OCI-LY3 (cell line): Measurements from ENCODE around the gene TSPAN9.

Source experiments
- H2AFZ ChIP-seq: fragments of 200-600, 300-600 bp; shearing (Covaris generic); 2 replicates; pipeline ENCODE4 v1.6.0; 2014; ENCODE audit warnings: antibody characterized with exemption, low read depth, low read length
- H3K27ac ChIP-seq: fragments of 200-600, 300-600 bp; sonication (generic); 2 replicates; pipeline ENCODE4 v1.5.1; 2014; ENCODE audit warnings: mild to moderate bottlenecking, low read length, moderate library complexity, mixed read lengths
- H3K27me3 ChIP-seq: fragments of 200-600, 300-600 bp; sonication (generic); 2 replicates; pipeline ENCODE4 v1.6.1; 2014; ENCODE audit warnings: low read depth, low read length, mixed read lengths
- H3K36me3 ChIP-seq: fragments of 200-600, 300-600 bp; sonication (generic); replicated peaks from 2 replicates; pipeline ENCODE3; 2014; ENCODE audit warnings: low read depth, low read length, mixed read lengths
- H3K4me1 ChIP-seq: fragments of 300-600, 200-600 bp; sonication (generic); 2 replicates; pipeline ENCODE4 v1.6.1; 2014; ENCODE audit warnings: low read length, mixed read lengths
- H3K4me2 ChIP-seq: fragments of 200-600, 300-600 bp; sonication (generic); 2 replicates; pipeline ENCODE4 v1.6.1; 2014; ENCODE audit warnings: low read length, mixed read lengths
- H3K4me3 ChIP-seq: fragments of 300-600, 200-600 bp; sonication (generic); 2 replicates; pipeline ENCODE4 v1.5.1; 2014; ENCODE audit warnings: antibody characterized with exemption, mild to moderate bottlenecking, low read length, moderate library complexity
- H3K79me2 ChIP-seq: fragments of 300-600, 200-600 bp; shearing (Covaris generic); 2 replicates; pipeline ENCODE4 v1.6.1; 2014; ENCODE audit warnings: mild to moderate bottlenecking, low read length, mixed read lengths
- H3K9ac ChIP-seq: fragments of 300-600, 200-600 bp; shearing (Covaris generic); 2 replicates; pipeline ENCODE4 v1.6.0; 2014; ENCODE audit warnings: mild to moderate bottlenecking, low read length, moderate library complexity
- H3K9me3 ChIP-seq: fragments of 200-600, 300-600 bp; shearing (Covaris generic); 2 replicates; pipeline ENCODE4 v1.6.1; 2014; ENCODE audit warnings: low read length, mixed read lengths; ENCODE audit not compliant: insufficient read depth
- H4K20me1 ChIP-seq: fragments of 200-600, 300-600 bp; sonication (generic); 2 replicates; pipeline ENCODE4 v1.6.1; 2016; ENCODE audit warnings: low read length, mixed read lengths; ENCODE audit not compliant: insufficient read depth
- CTCF ChIP-seq: fragments of 200-600, 300-600 bp; sonication (generic); IDR thresholded peaks from 2 replicates; pipeline ENCODE4 v1.5.1; 2014; ENCODE audit warnings: antibody characterized with exemption, low read length, low read depth
- EZH2phosphoT487 ChIP-seq: fragments of 200-600 bp; shearing (Covaris generic); IDR thresholded peaks from 2 replicates; pipeline ENCODE4 v1.6.1; 2018; ENCODE audit warnings: antibody characterized with exemption, mixed run types, low read depth

Gene TSPAN9

DNA sequence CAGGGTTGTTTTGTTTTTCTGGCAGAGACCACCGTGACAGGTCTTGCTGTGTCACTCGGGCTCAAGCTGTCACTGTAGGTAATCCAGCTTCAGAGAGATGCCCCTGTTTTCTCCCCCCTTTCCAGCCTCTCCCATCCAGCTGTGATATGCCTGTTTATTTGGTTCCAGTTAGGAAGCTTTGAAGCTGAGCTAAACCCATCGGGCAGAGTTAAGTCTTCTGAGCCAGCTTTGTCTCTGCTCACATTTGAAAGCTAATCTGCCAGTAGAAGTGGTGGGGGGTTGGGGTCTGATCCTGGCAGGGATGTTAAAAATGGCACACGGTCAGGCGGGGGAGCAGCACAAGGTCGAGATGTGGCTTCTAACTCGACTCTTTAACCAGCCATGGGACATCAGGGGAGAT lies 130.0 kb downstream of the TSPAN9 start:
- peaks cover 3% of the 10 kb centered on the region; the same call in 1 of the 2 replicates for H4K20me1 ChIP-seq
- H3K9ac ChIP-seq, result no peak overlapping the region
- no peaks in the 10 kb centered on the region for H3K79me2 ChIP-seq
- no peak overlapping the region for H3K4me3 ChIP-seq
- H3K4me2 ChIP-seq, result no peak overlapping the region
- no peak overlapping the region for H2AFZ ChIP-seq
- no peaks in the 10 kb centered on the region for H3K9me3 ChIP-seq
- peaks cover 30% of the 10 kb centered on the region for H3K4me1 ChIP-seq
- TF ChIP-seq EZH2phosphoT487, result no peak
- no peak for TF ChIP-seq CTCF
- peaks cover 27% of the 10 kb centered on the region for H3K27me3 ChIP-seq
- H3K36me3 ChIP-seq, result no peaks in the 10 kb centered on the region
- H3K27ac ChIP-seq, result no peak overlapping the region

DNA sequence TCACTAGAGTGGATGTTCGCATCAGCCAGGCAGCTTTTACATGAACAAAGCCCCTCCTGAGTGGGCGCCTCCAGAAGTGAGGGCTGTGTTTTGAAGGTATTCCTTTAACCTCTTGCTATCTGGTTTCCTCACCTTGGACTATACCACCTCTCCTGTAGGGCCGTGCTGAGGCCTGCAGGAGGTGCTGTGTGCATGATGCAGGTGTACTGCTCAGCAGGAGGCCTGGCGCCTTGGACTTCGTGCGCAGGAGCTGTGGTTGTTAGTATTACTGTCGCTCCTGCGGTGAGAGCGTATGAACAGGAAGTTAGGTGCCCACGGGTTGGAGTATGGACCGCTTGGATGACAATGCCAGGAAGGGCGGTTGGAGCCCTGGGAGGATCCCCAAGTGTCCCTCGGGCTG lies 130.7 kb downstream of the TSPAN9 start:
- peak; percentile 51 for TF ChIP-seq CTCF
- TF ChIP-seq EZH2phosphoT487, result no peak

DNA sequence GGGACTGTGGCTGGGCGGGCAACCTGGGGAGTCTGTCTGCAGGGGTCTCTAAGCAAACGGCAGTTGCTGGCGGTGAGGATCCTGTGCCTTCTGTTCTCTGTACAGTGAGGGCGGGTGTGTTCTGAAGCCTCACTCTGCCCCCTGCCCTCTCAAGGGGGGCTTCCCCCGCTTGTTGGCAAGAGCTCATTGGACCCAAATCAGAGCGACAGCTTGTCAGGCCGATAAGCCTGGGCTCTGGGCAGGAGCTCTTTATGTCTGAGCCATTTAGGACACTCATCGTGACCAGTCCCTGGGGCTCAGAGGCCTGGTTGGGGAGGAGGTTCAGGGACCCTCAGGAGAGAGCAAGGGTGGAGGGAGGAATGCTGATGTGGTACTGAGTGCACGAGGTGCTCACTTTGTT lies 136.0 kb downstream of the TSPAN9 start:
- Histone ChIP-seq H2AFZ (no peak overlapping the region), H3K27ac (no peak overlapping the region), H4K20me1 (no peaks in the 10 kb centered on the region), H3K9ac (no peak overlapping the region), H3K27me3 (peaks cover 25% of the 10 kb centered on the region), H3K9me3 (no peaks in the 10 kb centered on the region), H3K4me2 (no peak overlapping the region), H3K4me3 (no peak overlapping the region), H3K4me1 (no peaks in the 10 kb centered on the region), H3K36me3 (no peaks in the 10 kb centered on the region), H3K79me2 (no peaks in the 10 kb centered on the region)
- TF ChIP-seq CTCF, result no peak
- TF ChIP-seq EZH2phosphoT487, result no peak

More for the DNA sequence above, 130.7 kb downstream of the TSPAN9 start:
- peaks cover 3% of the 10 kb centered on the region; the same call in 1 of the 2 replicates for H4K20me1 ChIP-seq
- no peaks in the 10 kb centered on the region for H3K36me3 ChIP-seq
- no peak overlapping the region for H3K27ac ChIP-seq
- no peak overlapping the region for H3K4me2 ChIP-seq
- no peak overlapping the region for H2AFZ ChIP-seq
- H3K9ac ChIP-seq, result no peak overlapping the region
- no peaks in the 10 kb centered on the region for H3K9me3 ChIP-seq
- H3K4me3 ChIP-seq, result no peak overlapping the region
- peaks cover 30% of the 10 kb centered on the region for H3K4me1 ChIP-seq
- H3K27me3 ChIP-seq, result peaks cover 27% of the 10 kb centered on the region
- no peaks in the 10 kb centered on the region for H3K79me2 ChIP-seq

DNA sequence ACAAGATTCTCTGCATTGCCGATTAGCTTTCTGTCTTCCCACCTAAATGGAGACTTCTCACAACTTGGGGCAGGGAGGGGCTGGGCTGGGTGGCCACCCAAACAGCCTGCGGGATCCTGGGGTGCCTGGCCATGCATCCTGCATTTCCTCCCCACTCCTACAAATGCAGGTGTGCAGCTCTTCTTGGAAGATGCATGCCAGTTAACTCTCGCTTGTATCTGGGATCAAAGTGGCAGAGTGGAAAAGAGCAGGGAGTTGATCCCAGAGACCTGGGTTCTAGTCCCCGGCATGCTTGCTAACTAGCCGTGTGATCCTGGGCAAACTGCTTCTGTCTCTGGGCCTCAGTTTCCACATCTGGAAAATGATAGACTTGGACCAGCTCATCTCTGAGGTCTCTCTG lies 136.6 kb downstream of the TSPAN9 start:
- Histone ChIP-seq H3K4me2 (no peak overlapping the region), H4K20me1 (no peaks in the 10 kb centered on the region), H2AFZ (no peak overlapping the region), H3K9me3 (no peaks in the 10 kb centered on the region), H3K4me3 (no peak overlapping the region), H3K79me2 (no peaks in the 10 kb centered on the region), H3K9ac (no peak overlapping the region), H3K36me3 (no peaks in the 10 kb centered on the region), H3K4me1 (no peaks in the 10 kb centered on the region), H3K27me3 (peaks cover 25% of the 10 kb centered on the region), H3K27ac (no peak overlapping the region)
- TF ChIP-seq CTCF, result no peak
- TF ChIP-seq EZH2phosphoT487, result no peak
